H1 (cell line): Measurements from ENCODE around the gene BIN2. TPM values are rescaled to one million over a fixed set of nuclear protein-coding genes. Genes with fewer than 3 reads are reported as not detected.
A peak's percentile ranks its signal among the peaks of the same experiment; 100 is the strongest.

Experiments
- CTCF ChIA-PET: fragments of 300-600 bp; sonication (Branson Sonifier 250); formaldehyde crosslinking; loops from one replicate; lab custom pipeline; 2021; ENCODE audit not compliant: partially characterized antibody; lab: Charles Lee
- POLR2A ChIA-PET: fragments of 300-600 bp; sonication (Branson Sonifier 250); formaldehyde crosslinking; loops from one replicate; lab custom pipeline; 2021; ENCODE audit warnings: inconsistent platforms; ENCODE audit not compliant: partially characterized antibody; lab: Charles Lee
- DNase-seq, 2 experiments: peaks; one replicate each; pipeline versions ENCODE4 v3.0.0 to v3.0.0-alpha.2; 2010 to 2022; ENCODE audit warnings: low spot score in 2 of 2, low read depth in 1 of 2, mixed read lengths in 1 of 2
- FAIRE-seq: peaks from 2 replicates; lab custom pipeline; 2011; peaks lifted over from hg19 to GRCh38; lab: Jason Lieb, UNC
- H2AFZ ChIP-seq: 2 replicates; pipeline ENCODE4 v1.8.1; 2012; ENCODE audit warnings: low read length, inconsistent platforms
- H2AK5ac ChIP-seq: 2 replicates; pipeline ENCODE4 v1.6.1; 2013; ENCODE audit warnings: low read depth, low read length
- H2BK120ac ChIP-seq: replicated peaks from 2 replicates; pipeline ENCODE3; 2013; ENCODE audit warnings: low read depth, low read length, inconsistent platforms
- H2BK12ac ChIP-seq: 2 replicates; pipeline ENCODE4 v1.6.1; 2013; ENCODE audit warnings: low read depth, low read length
- H2BK15ac ChIP-seq: 2 replicates; pipeline ENCODE4 v1.6.1; 2013; ENCODE audit warnings: low read length
- H2BK20ac ChIP-seq: 2 replicates; pipeline ENCODE4 v1.6.1; 2013; ENCODE audit warnings: low read length
- H2BK5ac ChIP-seq: 2 replicates; pipeline ENCODE4 v1.6.1; 2013; ENCODE audit warnings: low read depth, low read length
- H3K14ac ChIP-seq: 2 replicates; pipeline ENCODE4 v1.6.1; 2013; ENCODE audit warnings: inconsistent platforms; ENCODE audit not compliant: insufficient read length
- H3K18ac ChIP-seq: 2 replicates; pipeline ENCODE4 v1.6.1; 2013; ENCODE audit warnings: low read length; ENCODE audit errors: extremely low read depth
- H3K23ac ChIP-seq: 2 replicates; pipeline ENCODE4 v1.6.1; 2013; ENCODE audit warnings: inconsistent platforms; ENCODE audit not compliant: insufficient read length
- H3K23me2 ChIP-seq: 2 replicates; pipeline ENCODE4 v1.6.1; 2013; ENCODE audit warnings: low read depth, low read length
- H3K27ac ChIP-seq: 2 replicates; pipeline ENCODE4 v1.6.1; 2011; ENCODE audit warnings: low read depth, low read length, inconsistent platforms
- H3K27me3 ChIP-seq, 4 experiments: replicated peaks in 1 of 4; 1 replicate in 1 of 4; 2 replicates in 3 of 4; pipeline versions ENCODE4 v1.6.1 to v1.8.1; 2011 to 2013; ENCODE audit warnings: low read length in 3 of 4, mild to moderate bottlenecking in 3 of 4, inconsistent platforms in 2 of 4, mixed read lengths in 2 of 4, moderate library complexity in 1 of 4; ENCODE audit not compliant: control insufficient read depth in 3 of 4, insufficient read depth in 3 of 4; ENCODE audit errors: extremely low read depth in 1 of 4
- H3K36me3 ChIP-seq, 4 experiments: 2 replicates each; pipeline versions ENCODE4 v1.6.1 to v1.8.1; 2011 to 2013; ENCODE audit warnings: mild to moderate bottlenecking in 4 of 4, low read length in 3 of 4, moderate library complexity in 2 of 4, control low read depth in 1 of 4, inconsistent platforms in 1 of 4; ENCODE audit not compliant: insufficient read depth in 4 of 4, control insufficient read depth in 2 of 4
- H3K4ac ChIP-seq: replicated peaks from 2 replicates; pipeline ENCODE3; 2013; ENCODE audit warnings: low read length, low read depth, mixed read lengths, inconsistent platforms; ENCODE audit not compliant: insufficient read length
- H3K4me1 ChIP-seq, 4 experiments: replicated peaks in 1 of 4; 1 replicate in 1 of 4; 2 replicates in 3 of 4; pipeline versions ENCODE4 v1.6.1 to v1.8.1; 2011 to 2013; ENCODE audit warnings: low read length in 3 of 4, inconsistent platforms in 2 of 4, mixed read lengths in 1 of 4; ENCODE audit not compliant: insufficient read depth in 4 of 4, control insufficient read depth in 3 of 4
- H3K4me2 ChIP-seq, 2 experiments: 2 replicates each; pipeline versions ENCODE4 v1.6.1 to v1.8.1; 2011 to 2013; ENCODE audit warnings: low read depth in 2 of 2, low read length in 2 of 2, control low read depth in 1 of 2, inconsistent platforms in 1 of 2, mild to moderate bottlenecking in 1 of 2; ENCODE audit not compliant: insufficient read depth in 1 of 2
- H3K4me3 ChIP-seq, 4 experiments: fragments of 200-600, 300-600 bp in 1 of 4; sonication (generic), shearing (Covaris generic), sonication (Bioruptor Twin) in 1 of 4; 2 replicates each; pipeline versions ENCODE4 v1.5.1 to v1.8.1; 2011 to 2016; ENCODE audit warnings: low read length in 4 of 4, low read depth in 3 of 4, control low read depth in 2 of 4, inconsistent platforms in 2 of 4, mild to moderate bottlenecking in 2 of 4, mixed read lengths in 1 of 4, moderate library complexity in 1 of 4; ENCODE audit not compliant: insufficient read depth in 2 of 4; ENCODE audit errors: extremely low read depth in 1 of 4
- H3K56ac ChIP-seq: replicated peaks from 2 replicates; pipeline ENCODE3; 2013; ENCODE audit warnings: low read depth, mild to moderate bottlenecking, mixed read lengths, low read length, inconsistent platforms; ENCODE audit not compliant: insufficient read length
- H3K79me1 ChIP-seq: 2 replicates; pipeline ENCODE4 v1.6.1; 2013; ENCODE audit warnings: low read depth, low read length, control low read depth
- H3K79me2 ChIP-seq, 2 experiments: 2 replicates each; pipeline versions ENCODE4 v1.6.1 to v1.8.1; 2012 to 2013; ENCODE audit warnings: low read length in 2 of 2, mild to moderate bottlenecking in 2 of 2, inconsistent platforms in 1 of 2; ENCODE audit not compliant: insufficient read depth in 2 of 2, control insufficient read depth in 1 of 2
- H3K9ac ChIP-seq, 4 experiments: replicated peaks in 1 of 4; 1 replicate in 1 of 4; 2 replicates in 3 of 4; pipeline versions ENCODE4 v1.6.1 to v1.8.1; 2011 to 2013; ENCODE audit warnings: low read depth in 3 of 4, low read length in 3 of 4, control low read depth in 2 of 4, mild to moderate bottlenecking in 2 of 4, moderate library complexity in 2 of 4, inconsistent platforms in 1 of 4; ENCODE audit errors: extremely low read depth in 1 of 4
- H3K9me3 ChIP-seq, 2 experiments: 2 replicates each; pipeline versions ENCODE4 v1.6.1 to v1.8.1; 2012 to 2013; ENCODE audit warnings: mild to moderate bottlenecking in 2 of 2, moderate library complexity in 2 of 2, control low read depth in 1 of 2, inconsistent platforms in 1 of 2, low read depth in 1 of 2, low read length in 1 of 2, mixed read lengths in 1 of 2; ENCODE audit not compliant: insufficient read depth in 2 of 2
- H4K20me1 ChIP-seq, 2 experiments: replicated peaks in 1 of 2; 2 replicates each; pipeline versions ENCODE3 to v1.8.1; 2011 to 2013; ENCODE audit warnings: inconsistent platforms in 2 of 2, low read length in 2 of 2, mild to moderate bottlenecking in 1 of 2; ENCODE audit not compliant: insufficient read depth in 2 of 2, control insufficient read depth in 1 of 2
- H4K5ac ChIP-seq: 2 replicates; pipeline ENCODE4 v1.6.1; 2013; ENCODE audit warnings: low read length, low read depth, mixed read lengths, inconsistent platforms; ENCODE audit not compliant: insufficient read length
- H4K8ac ChIP-seq: 2 replicates; pipeline ENCODE4 v1.8.0; 2013; ENCODE audit warnings: mild to moderate bottlenecking, moderate library complexity, low read length, inconsistent platforms; ENCODE audit not compliant: insufficient read depth; ENCODE audit errors: extremely low read depth
- H4K91ac ChIP-seq: replicated peaks from 2 replicates; pipeline ENCODE3; 2013; ENCODE audit warnings: low read length, mixed read lengths, inconsistent platforms; ENCODE audit not compliant: insufficient read length
- WGBS, 2 experiments: shearing (Covaris generic) in 1 of 2; methylation state at CpG; one replicate each; pipeline versions ENCODE4 v1.1.6 to v1.1.7; 2013 to 2015; ENCODE audit warnings: low lambda C conversion rate in 2 of 2, mixed read lengths in 2 of 2, inconsistent platforms in 1 of 2, low coverage in 1 of 2, missing lambda C conversion rate in 1 of 2; ENCODE audit not compliant: insufficient replicate concordance in 2 of 2, insufficient coverage in 1 of 2, insufficient read length in 1 of 2; ENCODE audit errors: extremely low coverage in 1 of 2, missing lambda C conversion rate in 1 of 2; 5-methylcytosine and 5-hydroxymethylcytosine counted together
- polyA plus RNA-seq, 7 experiments: library from polyadenylated mRNA; depleted of rRNA in 3 of 7; stranded (reverse) in 5 of 7; unstranded in 2 of 7; fragments of >200 nt in 5 of 7; fragments of 200-250 nt in 2 of 7; gene quantifications; 1 replicate in 5 of 7; 2 replicates in 1 of 7; 4 replicates in 1 of 7; pipeline versions ENCODE4 v1.2.1 to v1.2.3, GENCODE V29; 2011 to 2013; ENCODE audit warnings: missing spikeins in 2 of 7, mixed read lengths in 2 of 7
- total RNA-seq: library from RNA; stranded (reverse); fragmentation: NEBNext Ultra II Directional; extraction: Animal tissue kit (Norgen Biotek cat#: 25700); gene quantifications from 2 replicates; pipeline ENCODE4 v1.2.1, GENCODE V29; 2021

BIN2 gene
- total and polyA plus RNA-seq, 2 of the 8 experiments (the other 6 are each of a cell fraction or from before 2014, with no cell fraction given): not detected

GRCh38 chr12:51326698-51327439 lies 2.9 kb upstream of the BIN2 start:
- Histone ChIP-seq H3K79me1 (no peaks in the 10 kb centered on the region), H3K36me3 (no peaks in the 10 kb centered on the region), H3K14ac (no peak overlapping the region), H3K4me1 (peaks cover 0 to 3% (median 0%) of the 10 kb centered on the region in 4 experiments; a peak in 2 of 7 replicates), H2BK20ac (no peak overlapping the region), H2BK5ac (no peak overlapping the region), H2AK5ac (no peak overlapping the region), H3K18ac (no peak overlapping the region), H3K79me2 (no peaks in the 10 kb centered on the region), H2BK120ac (no peak overlapping the region), H4K5ac (no peak overlapping the region), H2BK15ac (no peak overlapping the region), H3K27ac (no peak overlapping the region), H3K4me2 (no peak overlapping the region), H3K4ac (no peak overlapping the region), H2BK12ac (no peak overlapping the region), H3K4me3 (no peak overlapping the region), H3K27me3 (no peaks in the 10 kb centered on the region; a peak in 1 of 7 replicates), H2AFZ (peak overlapping the region; percentile 78; the same call in 1 of the 2 replicates), H4K8ac (no peak overlapping the region), H3K9me3 (no peaks in the 10 kb centered on the region), H3K23ac (no peak overlapping the region), H3K23me2 (no peaks in the 10 kb centered on the region), H4K20me1 (no peaks in the 10 kb centered on the region), H3K9ac (no peak overlapping the region), H3K56ac (no peak overlapping the region), H4K91ac (no peak overlapping the region)
- ChIA-PET POLR2A (interaction anchor here (1.8 kb wide), 1 partner anchor 8 kb away, joined by 5 read pairs; no protein-coding TSS in a partner anchor), CTCF (interaction anchor here (0.6 to 7.0 kb wide), 8 partner anchors 15 to 107 kb away, joined by 3 to 45 read pairs (median 4); no protein-coding TSS in a partner anchor)
- no peak for DNase-seq
- FAIRE-seq: no peak
- WGBS, 2 experiments: 84% methylated on average over 7 of the region's 7 CpGs; no CpG with 5 or more reads in 1 of the 2 experiments
